Duodenal mucosa (tissue), 2 donors: ENCODE results near the gene ATF7.

Experiments used
- H3K27ac ChIP-seq: one replicate; pipeline ENCODE4 v1.7.0; 2013; ENCODE audit warnings: low read depth, low read length
- H3K27me3 ChIP-seq, 2 donors: one replicate each; pipeline ENCODE4 v1.7.0; 2013; ENCODE audit warnings: low read length in 2 of 2, control low read depth in 1 of 2; ENCODE audit not compliant: insufficient read depth in 2 of 2, control insufficient read depth in 1 of 2
- H3K36me3 ChIP-seq, 2 donors: one replicate each; pipeline ENCODE4 v1.7.0; 2013; ENCODE audit warnings: low read length in 2 of 2, control low read depth in 1 of 2; ENCODE audit not compliant: insufficient read depth in 2 of 2, control insufficient read depth in 1 of 2
- H3K4me1 ChIP-seq, 2 donors: one replicate each; pipeline ENCODE4 v1.7.0; 2013; ENCODE audit warnings: low read length in 2 of 2, control low read depth in 1 of 2; ENCODE audit not compliant: insufficient read depth in 2 of 2, control insufficient read depth in 1 of 2
- H3K4me3 ChIP-seq, 2 donors: one replicate each; pipeline ENCODE4 v1.7.0; 2013; ENCODE audit warnings: low read length in 2 of 2, low read depth in 1 of 2
- H3K9ac ChIP-seq, 2 donors: one replicate each; pipeline ENCODE4 v1.7.0; 2013; ENCODE audit warnings: low read length in 2 of 2, low read depth in 1 of 2
- H3K9me3 ChIP-seq, 2 donors: one replicate each; pipeline ENCODE4 v1.7.0; 2013; ENCODE audit warnings: low read length in 2 of 2, control low read depth in 1 of 2; ENCODE audit not compliant: control insufficient read depth in 1 of 2

Gene ATF7

GRCh38 chr12:53500142-53500775, 125.9 kb downstream of the ATF7 start:
- Histone ChIP-seq H3K27me3 (peaks cover 0 to 5% of the 10 kb centered on the region in 2 donors), H3K4me3 (peak overlapping the region; percentile 73 to 90), H3K9ac (peak overlapping the region; percentile 87 to 95), H3K36me3 (peaks cover under 1 to 16% of the 10 kb centered on the region in 2 donors), H3K4me1 (peaks cover 38 to 40% of the 10 kb centered on the region in 2 donors), H3K27ac (peak overlapping the region; percentile 97), H3K9me3 (no peaks in the 10 kb centered on the region)

GRCh38 chr12:53499266-53500141, 126.7 kb downstream of the ATF7 start, which contains the start of gene MAP3K12:
TSS of gene MAP3K12 (minus strand) at chr12:53499458. CDS start at chr12:53487391, 12,067 bp downstream.
- H3K27me3 ChIP-seq = peaks cover 0 to 5% of the 10 kb centered on the region in 2 donors
- H3K4me3 ChIP-seq = peak within 1 kb of the TSS; percentile 73 to 90
- peaks cover 0 to 8% of the 10 kb centered on the region in 2 donors for H3K36me3 ChIP-seq
- H3K4me1 ChIP-seq = peaks cover 38 to 40% of the 10 kb centered on the region in 2 donors
- no peaks in the 10 kb centered on the region for H3K9me3 ChIP-seq
- peak within 1 kb of the TSS; percentile 97 for H3K27ac ChIP-seq
- H3K9ac ChIP-seq = peak within 1 kb of the TSS; percentile 87 to 95

- Histone ChIP-seq H3K27me3 (peaks cover 0 to 5% of the 10 kb centered on the region in 2 donors), H3K4me3 (peak overlapping the region in 1 of 2 donors; percentile 52), H3K4me1 (peaks cover 47 to 50% of the 10 kb centered on the region in 2 donors), H3K27ac (no peak overlapping the region), H3K9ac (peak overlapping the region in 1 of 2 donors; percentile 41), H3K9me3 (no peaks in the 10 kb centered on the region), H3K36me3 (no peaks in the 10 kb centered on the region)
Measured at GRCh38 chr12:53498235-53498630, 127.9 kb downstream of the ATF7 start.

GRCh38 chr12:53497461-53497860, 128.7 kb downstream of the ATF7 start:
- Histone ChIP-seq H3K9me3 (no peaks in the 10 kb centered on the region), H3K9ac (no peak overlapping the region), H3K27me3 (peaks cover 0 to 5% of the 10 kb centered on the region in 2 donors), H3K4me1 (peaks cover 47 to 51% of the 10 kb centered on the region in 2 donors), H3K36me3 (no peaks in the 10 kb centered on the region), H3K27ac (no peak overlapping the region), H3K4me3 (no peak overlapping the region)

- Histone ChIP-seq H3K27ac (no peak overlapping the region), H3K9ac (no peak overlapping the region), H3K9me3 (no peaks in the 10 kb centered on the region), H3K4me3 (no peak overlapping the region), H3K4me1 (peaks cover 41 to 44% of the 10 kb centered on the region in 2 donors), H3K36me3 (no peaks in the 10 kb centered on the region), H3K27me3 (peaks cover 0 to 5% of the 10 kb centered on the region in 2 donors)
Measured at GRCh38 chr12:53496752-53497032, 129.5 kb downstream of the ATF7 start.

- Histone ChIP-seq H3K9me3 (no peaks in the 10 kb centered on the region), H3K27me3 (peaks cover 0 to 5% of the 10 kb centered on the region in 2 donors), H3K4me3 (no peak overlapping the region), H3K27ac (peak overlapping the region; percentile 5), H3K9ac (peak overlapping the region in 1 of 2 donors; percentile 6), H3K4me1 (peaks cover 37 to 40% of the 10 kb centered on the region in 2 donors), H3K36me3 (no peaks in the 10 kb centered on the region)
Measured at GRCh38 chr12:53495903-53496751, 130.1 kb downstream of the ATF7 start.

- no peaks in the 10 kb centered on the region for H3K36me3 ChIP-seq
- peak overlapping the region; percentile 60 to 81 for H3K9ac ChIP-seq
- H3K27me3 ChIP-seq = peaks cover 0 to 5% of the 10 kb centered on the region in 2 donors
- H3K4me1 ChIP-seq = peaks cover 27% of the 10 kb centered on the region in 2 donors
- H3K27ac ChIP-seq = peak overlapping the region; percentile 81
- peak overlapping the region; percentile 75 to 96 for H3K4me3 ChIP-seq
- no peaks in the 10 kb centered on the region for H3K9me3 ChIP-seq
Measured at GRCh38 chr12:53493610-53494391, 132.4 kb downstream of the ATF7 start.

- peak overlapping the region; percentile 75 to 96 for H3K4me3 ChIP-seq
- peaks cover 21 to 23% of the 10 kb centered on the region in 2 donors for H3K4me1 ChIP-seq
Measured at GRCh38 chr12:53492830-53493609, 133.2 kb downstream of the ATF7 start.

More at GRCh38 chr12:53492830-53493609, 133.2 kb downstream of the ATF7 start:
- Histone ChIP-seq H3K36me3 (peaks cover 0 to under 1% of the 10 kb centered on the region in 2 donors), H3K9me3 (no peaks in the 10 kb centered on the region), H3K9ac (peak overlapping the region; percentile 60 to 81), H3K27me3 (no peaks in the 10 kb centered on the region), H3K27ac (peak overlapping the region; percentile 81)
